HEK293T (cell line): ENCODE data around the gene CAMKMT.

Source experiments
- CTCF ChIA-PET: fragments of 350-600 bp; formaldehyde crosslinking; extraction: SDS; loops from one replicate; lab custom pipeline; 2021; ENCODE audit warnings: antibody characterized with exemption, inconsistent platforms; lab: Yijun Ruan, JAX
- POLR2A ChIA-PET: fragments of 350-600 bp; formaldehyde crosslinking; extraction: SDS; loops from one replicate; lab custom pipeline; 2020; ENCODE audit warnings: antibody characterized with exemption, inconsistent platforms; lab: Yijun Ruan, JAX
- DNase-seq: peaks from one replicate; pipeline ENCODE4 v3.0.0; 2012; ENCODE audit warnings: mixed read lengths; ENCODE audit errors: extremely low spot score
- ARNT ChIP-seq: fragments of 450-650 bp; IDR thresholded peaks from 2 replicates; pipeline ENCODE4 v1.6.1; 2017; ENCODE audit warnings: mild to moderate bottlenecking
- BHLHE40 ChIP-seq: fragments of 450-650 bp; IDR thresholded peaks from 2 replicates; pipeline ENCODE4 v1.6.1; 2016; ENCODE audit warnings: mild to moderate bottlenecking, moderate library complexity, borderline replicate concordance
- CTBP1 ChIP-seq: fragments of 450-650 bp; IDR thresholded peaks from 2 replicates; pipeline ENCODE4 v1.6.1; 2016; ENCODE audit warnings: borderline replicate concordance
- ELF4 ChIP-seq: fragments of 450-650 bp; IDR thresholded peaks from 2 replicates; pipeline ENCODE4 v1.6.1; 2017; ENCODE audit warnings: antibody characterized with exemption
- FOXA1 ChIP-seq: fragments of 450-650 bp; IDR thresholded peaks from 2 replicates; pipeline ENCODE4 v1.6.1; 2016; ENCODE audit warnings: mild to moderate bottlenecking
- FOXK2 ChIP-seq: fragments of 450-650 bp; IDR thresholded peaks from 2 replicates; pipeline ENCODE4 v1.6.1; 2016; ENCODE audit warnings: mild to moderate bottlenecking
- FOXM1 ChIP-seq: fragments of 450-650 bp; IDR thresholded peaks from 2 replicates; pipeline ENCODE4 v1.6.1; 2017; ENCODE audit warnings: mild to moderate bottlenecking, borderline replicate concordance
- HDGF ChIP-seq: fragments of 450-650 bp; IDR thresholded peaks from 2 replicates; pipeline ENCODE4 v1.6.1; 2017; ENCODE audit warnings: antibody characterized with exemption, borderline replicate concordance
- L3MBTL2 ChIP-seq: fragments of 450-650 bp; conservative IDR thresholded peaks from 2 replicates; pipeline ENCODE4 v1.6.1; 2016; ENCODE audit warnings: mild to moderate bottlenecking
- LEF1 ChIP-seq: fragments of 450-650 bp; IDR thresholded peaks from 2 replicates; pipeline ENCODE4 v1.6.1; 2017; ENCODE audit warnings: mild to moderate bottlenecking, borderline replicate concordance
- NFRKB ChIP-seq: fragments of 450-650 bp; IDR thresholded peaks from 2 replicates; pipeline ENCODE4 v1.6.1; 2016; ENCODE audit warnings: mild to moderate bottlenecking, moderate library complexity
- SP1 ChIP-seq: fragments of 450-650 bp; IDR thresholded peaks from 2 replicates; pipeline ENCODE4 v1.6.1; 2017
- SUZ12 ChIP-seq: fragments of 450-650 bp; IDR thresholded peaks from 2 replicates; pipeline ENCODE4 v1.6.1; 2016; ENCODE audit warnings: mild to moderate bottlenecking
- TARDBP ChIP-seq: fragments of 450-650 bp; IDR thresholded peaks from 2 replicates; pipeline ENCODE4 v1.6.1; 2016
- ZNF384 ChIP-seq: fragments of 450-650 bp; IDR thresholded peaks from 2 replicates; pipeline ENCODE4 v1.6.1; 2016
- TF ChIP-seq, protein P1 (sequence below): fragments of 450-650 bp; IDR thresholded peaks from 2 replicates; pipeline ENCODE4 v1.6.1; 2016

CAMKMT gene

GRCh38 chr2:44674473-44675284 lies 312.9 kb downstream of the CAMKMT start:
- CTCF ChIA-PET: interaction anchor here (0.6 to 1.4 kb wide), 3 partner anchors 53 to 195 kb away, joined by 3 to 4 read pairs (median 3); no protein-coding TSS in a partner anchor
- DNase-seq: no peak
- TF ChIP-seq FOXK2: no peak
- TF ChIP-seq, protein P1, sequence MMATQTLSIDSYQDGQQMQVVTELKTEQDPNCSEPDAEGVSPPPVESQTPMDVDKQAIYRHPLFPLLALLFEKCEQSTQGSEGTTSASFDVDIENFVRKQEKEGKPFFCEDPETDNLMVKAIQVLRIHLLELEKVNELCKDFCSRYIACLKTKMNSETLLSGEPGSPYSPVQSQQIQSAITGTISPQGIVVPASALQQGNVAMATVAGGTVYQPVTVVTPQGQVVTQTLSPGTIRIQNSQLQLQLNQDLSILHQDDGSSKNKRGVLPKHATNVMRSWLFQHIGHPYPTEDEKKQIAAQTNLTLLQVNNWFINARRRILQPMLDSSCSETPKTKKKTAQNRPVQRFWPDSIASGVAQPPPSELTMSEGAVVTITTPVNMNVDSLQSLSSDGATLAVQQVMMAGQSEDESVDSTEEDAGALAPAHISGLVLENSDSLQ: 0 out of 2 replicates have a peak, but pooled peaks have one; percentile 2
- no peak for TF ChIP-seq FOXM1
- no peak for TF ChIP-seq ZNF384
- POLR2A ChIA-PET: no interaction called here

DNA sequence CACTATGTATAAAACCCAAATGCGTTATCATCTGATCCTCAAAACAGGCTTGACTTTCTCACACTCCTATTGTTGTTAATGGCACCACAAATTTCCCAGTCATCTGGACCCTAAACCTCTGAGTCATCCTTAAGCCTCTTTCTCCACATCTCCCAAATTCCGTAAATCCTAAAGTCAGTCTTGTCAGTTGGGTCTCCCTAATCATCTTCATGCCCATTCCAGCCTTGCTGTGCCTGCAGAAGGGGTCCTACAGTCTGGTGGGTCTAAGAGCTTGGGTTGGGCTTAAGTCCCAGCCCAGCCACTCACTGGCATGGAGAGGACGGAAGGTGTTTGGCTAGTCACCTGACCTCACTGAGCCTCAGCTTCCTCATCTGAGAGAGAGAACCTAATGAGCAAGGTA lies 314.6 kb downstream of the CAMKMT start:
- POLR2A ChIA-PET: no interaction called here
- no peak for DNase-seq
- TF ChIP-seq HDGF (no peak), SUZ12 (no peak), FOXM1 (no peak), FOXK2 (no peak), ZNF384 (no peak), ARNT (no peak)
- TF ChIP-seq, protein P1: no peak
- CTCF ChIA-PET: no interaction called here

- no peak for DNase-seq
- no peak for TF ChIP-seq FOXM1
- no peak for TF ChIP-seq FOXA1
- no peak for TF ChIP-seq HDGF
- TF ChIP-seq LEF1: no peak
- no peak for TF ChIP-seq L3MBTL2
- no peak for TF ChIP-seq ZNF384
- TF ChIP-seq NFRKB: no peak
- TF ChIP-seq SP1: no peak
- TF ChIP-seq, protein P1: no peak
- no peak for TF ChIP-seq FOXK2
- no peak for TF ChIP-seq CTBP1
- no peak for TF ChIP-seq ELF4
- ChIA-PET CTCF (no interaction called here), POLR2A (no interaction called here)
Measured at GRCh38 chr2:44679584-44679983, 317.8 kb downstream of the CAMKMT start.

GRCh38 chr2:44679990-44680389 lies 318.2 kb downstream of the CAMKMT start:
- DNase-seq: no peak
- ChIA-PET POLR2A (no interaction called here), CTCF (no interaction called here)
- TF ChIP-seq HDGF: no peak
- no peak for TF ChIP-seq BHLHE40
- TF ChIP-seq FOXK2: no peak
- no peak for TF ChIP-seq SUZ12
- no peak for TF ChIP-seq L3MBTL2
- TF ChIP-seq NFRKB: no peak
- TF ChIP-seq SP1: no peak
- no peak for TF ChIP-seq CTBP1
- TF ChIP-seq TARDBP: no peak
- no peak for TF ChIP-seq ARNT
- TF ChIP-seq FOXM1: no peak
- TF ChIP-seq ZNF384: no peak

- TF ChIP-seq ZNF384: no peak
- no peak for TF ChIP-seq CTBP1
- TF ChIP-seq HDGF: no peak
- TF ChIP-seq FOXM1: no peak
- no peak for TF ChIP-seq SP1
- TF ChIP-seq ARNT: no peak
- no peak for TF ChIP-seq SUZ12
- no peak for TF ChIP-seq TARDBP
- TF ChIP-seq, protein P1: no peak
- TF ChIP-seq FOXK2: no peak
- no peak for TF ChIP-seq L3MBTL2
- TF ChIP-seq NFRKB: no peak
- POLR2A ChIA-PET: no interaction called here
- CTCF ChIA-PET: no interaction called here
- no peak for DNase-seq
Measured at GRCh38 chr2:44680424-44680971, 318.8 kb downstream of the CAMKMT start.

- POLR2A ChIA-PET: no interaction called here
- CTCF ChIA-PET: interaction anchor here (0.6 kb wide), 1 partner anchor 284 kb away, joined by 3 read pairs; no protein-coding TSS in a partner anchor
- no peak for TF ChIP-seq HDGF
- no peak for TF ChIP-seq ARNT
- TF ChIP-seq LEF1: no peak
- TF ChIP-seq CTBP1: no peak
- no peak for TF ChIP-seq TARDBP
- TF ChIP-seq L3MBTL2: no peak
- TF ChIP-seq SUZ12: no peak
- no peak for TF ChIP-seq ELF4
- TF ChIP-seq, protein P1: no peak
- TF ChIP-seq FOXK2: no peak
- TF ChIP-seq FOXA1: no peak
- no peak for TF ChIP-seq SP1
- no peak for TF ChIP-seq BHLHE40
- TF ChIP-seq NFRKB: no peak
- TF ChIP-seq FOXM1: no peak
- TF ChIP-seq ZNF384: no peak
- no peak for DNase-seq
Measured at GRCh38 chr2:44680983-44681531, 319.3 kb downstream of the CAMKMT start.
